Left ventricle myocardium superior (tissue), 1 donor: ENCODE results near the gene VWA3A. TPM values are rescaled to one million over a fixed set of nuclear protein-coding genes. Genes with fewer than 3 reads are reported as not detected.
"Not testable (repeated sequence)": the region's sequence is repeated elsewhere in the genome, so short reads cannot be mapped to it uniquely, and the experiment has no call there.

ENCODE experiments used
- ATAC-seq: fragments of 200-7000 bp; cut with Tn5 transposase; one replicate; pipeline ENCODE4 v1.9.1; 2020; ENCODE audit warnings: mild to moderate bottlenecking, moderate library complexity
- DNase-seq: peaks from one replicate; pipeline ENCODE4 v3.0.0-alpha.2; 2020
- intact Hi-C: fragments of 100-400 bp; cut with micrococcal nuclease; formaldehyde crosslinking; loops from one replicate; pipeline ENCODE4 v1.11.0; 2022
- long read RNA-seq: library from polyadenylated mRNA; unstranded; transcript quantifications from one replicate; pipeline ENCODE4 v2.0.0, GENCODE V29; 2021
- total RNA-seq: library from RNA; stranded (reverse); fragmentation: NEBNext Ultra II Directional; extraction: Animal tissue kit (Norgen Biotek cat#: 25700); gene quantifications from one replicate; pipeline ENCODE4 v1.2.1, GENCODE V29; 2021
- donor health status: DM: no; HTN: yes; CAD: no; lungs with severe emphysema.

VWA3A gene
- total RNA-seq = 0.52 TPM
- long read RNA-seq, partial matches to known transcripts = 1 of 1 reads
- long read RNA-seq, other reads (novel, unspliced or antisense) = 0 of 1 reads

DNA sequence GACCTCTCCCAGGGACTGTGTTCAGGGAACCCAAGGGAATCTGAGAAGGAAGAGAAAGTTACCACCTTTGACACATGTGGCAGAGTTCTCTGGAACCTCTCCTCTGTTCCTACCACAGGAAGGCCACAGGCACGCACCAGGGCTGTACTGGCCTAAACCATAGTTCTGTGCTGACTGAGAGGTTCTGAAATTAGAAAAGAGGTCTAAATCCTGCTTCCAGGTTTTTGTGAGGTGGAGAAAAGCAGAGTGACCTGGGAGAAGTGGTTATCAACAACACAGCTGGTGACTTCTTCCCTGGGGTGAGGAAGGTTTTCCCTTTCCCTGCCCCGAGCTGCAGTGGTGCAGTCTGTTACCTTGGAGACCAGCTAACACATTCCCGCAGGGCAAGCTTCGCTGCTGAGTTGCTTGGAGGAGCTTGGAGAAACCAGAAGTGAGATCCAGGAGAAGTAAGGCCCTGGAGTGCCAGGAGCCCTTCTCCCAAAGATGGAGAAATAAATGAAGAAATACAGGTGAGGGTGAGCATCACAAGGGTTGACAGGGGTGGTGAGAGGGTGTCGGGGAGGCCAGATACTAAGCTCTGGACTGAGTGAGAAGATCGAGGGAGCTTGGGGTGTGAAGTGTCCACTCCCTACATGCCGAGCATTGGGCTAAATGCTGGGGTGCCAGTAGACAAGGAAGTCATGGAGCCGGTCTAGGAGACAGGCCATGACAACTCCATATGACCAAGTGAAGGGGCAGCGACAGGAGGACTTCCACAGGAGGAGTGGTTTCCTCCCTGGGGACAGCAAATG, at the start of gene VWA3A:
VWA3A (plus strand) TSS at position 399 of the 791 bp plus-strand sequence; CDS start at position 496, 97 bp downstream.
- intact Hi-C loops = no loop called here
- ATAC-seq (peak; percentile 68), DNase-seq (no peak)

GRCh38 chr16:22043882-22044281, 48.5 kb upstream of the VWA3A start:
- DNase-seq, intact Hi-C loops, ATAC-seq: not testable (repeated sequence)

GRCh38 chr16:22045888-22046287, 46.5 kb upstream of the VWA3A start:
- intact Hi-C loops, DNase-seq: not testable (repeated sequence)
- ATAC-seq = peak; percentile 54

DNA sequence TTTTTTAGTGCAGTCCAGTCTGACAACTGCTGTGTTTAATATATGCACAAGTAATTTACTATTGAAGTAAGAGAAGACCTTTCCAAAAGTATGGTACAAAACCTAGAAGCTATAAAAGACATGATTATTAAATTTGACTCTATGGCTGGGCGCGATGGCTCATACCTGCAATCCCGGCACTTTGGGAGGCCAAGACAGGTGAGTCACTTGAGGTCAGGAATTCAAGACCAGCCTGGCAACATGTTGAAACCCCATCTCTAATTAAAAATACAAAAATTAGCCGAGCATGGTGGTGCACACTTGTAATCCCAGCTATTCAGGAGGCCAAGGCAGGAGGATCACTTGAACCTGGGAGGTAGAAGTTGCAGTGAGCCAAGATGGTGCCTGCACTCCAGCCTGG, 41.4 kb upstream of the VWA3A start:
- DNase-seq = no peak
- intact Hi-C loops = no loop called here

GRCh38 chr16:22052980-22053379, 39.4 kb upstream of the VWA3A start:
- no peak for ATAC-seq
- intact Hi-C loops = no loop called here
- no peak for DNase-seq

More for the DNA sequence above, 41.4 kb upstream of the VWA3A start:
- no peak for ATAC-seq

DNA sequence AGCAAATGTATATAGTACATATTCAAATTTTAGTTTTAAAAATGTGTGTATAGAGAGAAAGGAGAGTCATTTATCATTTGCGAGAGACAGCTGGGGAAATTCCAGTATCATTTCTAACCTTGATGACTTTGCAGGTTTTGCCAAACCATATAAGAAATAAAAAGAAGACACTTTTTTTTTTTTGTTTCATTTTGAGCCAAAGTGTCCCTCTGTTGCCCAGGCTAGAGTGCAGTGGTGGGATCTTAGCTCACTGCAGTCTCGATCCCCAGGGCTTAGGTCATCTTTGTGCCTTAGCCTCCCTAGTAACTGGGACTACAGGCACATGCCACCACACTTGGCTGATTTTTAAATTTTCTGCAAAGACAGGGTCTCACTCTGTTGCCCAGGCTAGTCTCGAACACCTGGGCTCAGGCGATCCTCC, 38.4 kb upstream of the VWA3A start:
- DNase-seq = no peak
- ATAC-seq = no peak
- intact Hi-C loops = no loop called here

DNA sequence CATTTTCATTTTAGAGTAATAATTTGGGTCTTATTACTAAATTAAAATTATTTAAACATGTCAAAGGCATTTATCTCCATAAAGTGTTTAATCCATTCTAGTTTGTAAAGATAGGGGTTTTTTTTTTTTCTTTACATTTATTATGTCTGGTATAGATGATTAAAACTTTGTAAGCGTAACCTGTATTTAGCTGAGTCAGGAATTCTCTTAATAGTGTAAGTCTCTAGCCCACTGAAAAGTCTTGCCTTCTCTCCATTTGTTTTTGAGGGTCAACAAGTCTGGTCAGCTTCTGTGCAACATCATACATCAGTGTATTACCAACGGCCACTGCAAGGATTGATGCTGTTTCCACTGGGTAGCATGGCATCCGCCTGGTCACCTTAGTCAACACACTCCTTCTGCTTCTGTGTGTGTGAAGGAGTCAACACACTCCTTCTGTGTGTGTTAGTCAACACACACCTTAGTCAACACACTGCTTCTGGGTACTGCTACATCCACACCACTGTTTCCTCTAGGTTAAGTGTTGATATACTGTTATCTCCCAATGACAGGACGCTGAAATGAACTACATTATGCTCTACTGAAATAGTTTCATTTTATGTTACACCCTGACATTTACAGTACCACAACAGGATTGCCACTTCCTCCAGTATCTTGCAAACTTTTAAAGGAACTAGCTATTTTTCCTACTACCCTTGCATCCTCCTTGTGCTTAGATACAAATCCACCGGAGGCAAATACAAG, 37.3 kb upstream of the VWA3A start:
- intact Hi-C loops = no loop called here
- no peak for DNase-seq
- no peak for ATAC-seq

DNA sequence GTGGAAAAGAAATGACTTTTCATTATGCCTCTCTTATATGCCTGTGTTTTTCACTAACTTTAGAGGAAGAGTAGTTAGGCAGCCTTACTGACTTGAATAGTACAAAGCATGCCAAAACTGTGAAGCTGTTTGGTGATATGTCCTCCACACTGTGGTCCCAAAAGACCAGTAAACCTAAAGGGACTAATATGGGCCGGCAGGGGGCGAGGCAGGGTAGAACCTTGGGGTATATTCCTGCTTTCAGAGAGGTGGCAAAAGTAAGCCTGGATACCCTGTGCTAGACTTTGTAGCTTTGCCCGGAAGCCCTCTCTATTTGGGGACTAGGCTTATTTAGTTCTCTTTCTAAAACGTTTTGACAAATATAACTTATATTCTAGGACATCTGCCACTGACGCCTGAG, 36.5 kb upstream of the VWA3A start:
- ATAC-seq = no peak
- no peak for DNase-seq
- intact Hi-C loops = no loop called here

GRCh38 chr16:22063888-22064467, 28.4 kb upstream of the VWA3A start:
- DNase-seq = no peak
- ATAC-seq = no peak
- intact Hi-C loops = no loop called here

DNA sequence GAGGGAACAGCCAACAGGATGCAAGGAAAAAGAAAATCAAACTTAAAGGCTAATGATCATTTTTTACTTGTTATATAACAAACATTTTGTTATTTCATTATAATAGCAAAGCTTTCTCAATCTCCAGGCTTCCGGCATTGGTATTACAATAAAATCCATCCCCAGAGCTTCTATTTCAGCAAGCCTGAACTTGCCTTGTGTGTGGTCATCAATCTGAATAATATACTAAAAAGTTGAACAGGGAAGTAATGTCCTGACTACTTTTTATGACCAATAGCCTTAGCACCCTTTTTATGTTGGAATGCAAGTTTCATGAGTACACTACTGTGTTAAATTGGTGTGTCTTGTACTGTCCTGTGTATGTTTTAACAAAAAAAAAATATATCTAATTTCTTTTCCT, 27.1 kb upstream of the VWA3A start:
- no peak for ATAC-seq
- no peak for DNase-seq
- intact Hi-C loops = no loop called here

GRCh38 chr16:22070361-22071330, 21.7 kb upstream of the VWA3A start:
- ATAC-seq (peak; percentile 66), DNase-seq (peak; percentile 50)

GRCh38 chr16:22071331-22071910, 20.9 kb upstream of the VWA3A start:
- DNase-seq (no peak), ATAC-seq (no peak)
- intact Hi-C loops = no loop called here

More at GRCh38 chr16:22070361-22071330, 21.7 kb upstream of the VWA3A start:
- intact Hi-C loops = no loop called here

GRCh38 chr16:22073350-22073749, 19.0 kb upstream of the VWA3A start:
- intact Hi-C loops = no loop called here
- ATAC-seq (no peak), DNase-seq (no peak)

DNA sequence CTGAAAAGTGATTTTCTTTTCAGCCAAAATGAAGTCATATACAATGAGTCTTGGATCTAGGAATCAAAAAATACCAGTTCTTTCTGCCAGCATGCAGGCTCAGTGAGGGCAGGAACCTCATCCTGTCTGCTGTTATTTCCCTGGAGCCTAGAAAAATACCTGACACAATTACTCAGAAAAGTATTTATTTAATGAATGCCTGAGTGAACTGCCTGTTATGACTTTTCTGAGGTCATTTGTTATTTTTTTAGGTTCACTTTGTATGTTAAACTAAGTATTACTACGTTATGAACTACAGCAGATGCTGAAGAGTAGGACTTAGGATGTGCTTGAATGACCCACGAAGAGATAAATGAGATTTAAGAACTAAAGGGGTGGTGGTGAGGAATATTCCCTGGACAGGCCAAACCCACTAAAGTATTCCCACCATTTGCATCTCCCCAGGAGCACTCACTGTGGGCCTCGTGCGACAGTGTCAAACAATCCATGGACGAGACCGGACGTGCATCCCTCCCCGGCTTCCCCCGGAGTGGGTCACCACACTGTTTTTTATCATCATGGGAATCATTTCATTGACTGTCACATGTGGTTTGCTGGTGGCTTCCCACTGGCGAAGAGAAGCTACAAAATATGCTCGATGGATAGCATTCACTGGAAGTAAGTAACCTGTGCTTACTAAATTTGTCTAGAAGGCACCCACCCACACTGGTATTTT, 17.1 kb upstream of the VWA3A start:
- ATAC-seq (no peak), DNase-seq (no peak)
- intact Hi-C loops = loop anchor here (5.0 kb wide), 1 partner anchor 73 kb away; the partner anchor contains the start of gene PDZD9

- intact Hi-C loops = loop anchor here (5.0 kb wide), 1 partner anchor 73 kb away; the partner anchor contains the start of gene PDZD9
- ATAC-seq (no peak), DNase-seq (no peak)
Measured at GRCh38 chr16:22075776-22076175, 16.6 kb upstream of the VWA3A start.

DNA sequence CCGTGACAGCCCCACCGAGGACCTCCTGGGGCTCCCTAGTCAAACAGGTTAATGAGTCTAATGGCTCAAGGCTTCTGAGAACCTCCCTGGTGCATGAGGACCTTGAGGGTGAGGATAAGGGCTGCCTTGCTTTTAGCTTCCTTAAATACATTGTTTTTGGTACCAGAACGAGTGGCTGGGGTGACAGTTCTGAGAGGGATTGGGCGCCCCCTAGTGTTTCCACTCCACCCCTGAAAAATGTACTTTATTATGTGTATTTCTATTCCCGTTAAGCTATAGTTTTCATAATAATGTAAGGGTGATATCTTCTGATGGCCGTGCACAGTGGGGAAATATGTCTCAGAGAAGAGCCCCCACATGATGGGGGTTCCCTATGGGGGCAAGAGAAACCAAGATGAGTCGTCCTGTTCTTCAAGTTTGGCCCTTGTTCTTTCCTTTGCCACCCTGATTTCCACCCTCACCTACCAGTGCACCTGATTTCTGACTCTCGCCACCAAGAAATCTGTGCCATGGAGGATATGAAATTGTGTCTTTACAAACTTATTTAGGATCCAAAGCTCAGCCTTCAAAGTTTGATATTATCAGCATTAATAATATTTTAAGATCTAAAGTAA, 14.5 kb upstream of the VWA3A start:
- DNase-seq (peak; percentile 67), ATAC-seq (peak; percentile 49)
- intact Hi-C loops = loop anchor here (5.0 kb wide), 1 partner anchor 76 kb away; the partner anchor contains the start of gene PDZD9

- ATAC-seq = no peak
- DNase-seq = no peak
- intact Hi-C loops = loop anchor here (5.0 kb wide), 1 partner anchor 76 kb away; the partner anchor contains the start of gene PDZD9
Measured at GRCh38 chr16:22078656-22079055, 13.7 kb upstream of the VWA3A start.
